ENCODE measurements around the gene OR1J1.

OR1J1 gene

GRCh38 chr9:122468735-122469134 lies 9.0 kb downstream of the OR1J1 start:
- Histone ChIP-seq H3K4me1 (ENCODE audit: control insufficient read depth, insufficient read depth, low read length) (peaks cover 6% of the 10 kb centered on the region), H3K27ac (ENCODE audit: low read depth, low read length) (no peak overlapping the region), H3K36me3 (ENCODE audit: control insufficient read depth, insufficient read depth, low read length) (no peaks in the 10 kb centered on the region), H3K9ac (ENCODE audit: low read length) (no peak overlapping the region), H3K4me3 (ENCODE audit: low read length) (no peak overlapping the region), H3K27me3 (ENCODE audit: control insufficient read depth, insufficient read depth, low read length) (no peaks in the 10 kb centered on the region)

GRCh38 chr9:122466456-122466855 lies 11.3 kb downstream of the OR1J1 start:
- H3K36me3 ChIP-seq (ENCODE audit: control insufficient read depth, insufficient read depth, low read length) = no peaks in the 10 kb centered on the region
- H3K4me3 ChIP-seq (ENCODE audit: low read length) = no peak overlapping the region
- no peak overlapping the region for H3K9ac ChIP-seq (ENCODE audit: low read length)
- no peaks in the 10 kb centered on the region for H3K27me3 ChIP-seq (ENCODE audit: control insufficient read depth, insufficient read depth, low read length)
- H3K27ac ChIP-seq (ENCODE audit: low read depth, low read length) = no peak overlapping the region
- peaks cover 6% of the 10 kb centered on the region for H3K4me1 ChIP-seq (ENCODE audit: control insufficient read depth, insufficient read depth, low read length)

- Histone ChIP-seq H3K4me3 (ENCODE audit: low read length) (peak overlapping the region; percentile 59), H3K9ac (ENCODE audit: low read length) (no peak overlapping the region), H3K27me3 (ENCODE audit: control insufficient read depth, insufficient read depth, low read length) (no peaks in the 10 kb centered on the region), H3K4me1 (ENCODE audit: control insufficient read depth, insufficient read depth, low read length) (peaks cover 6% of the 10 kb centered on the region), H3K36me3 (ENCODE audit: control insufficient read depth, insufficient read depth, low read length) (no peaks in the 10 kb centered on the region), H3K27ac (ENCODE audit: low read depth, low read length) (no peak overlapping the region)
Observed at GRCh38 chr9:122464633-122465567, 12.8 kb downstream of the OR1J1 start.

GRCh38 chr9:122463828-122464632 lies 13.7 kb downstream of the OR1J1 start:
- H3K27me3 ChIP-seq (ENCODE audit: control insufficient read depth, insufficient read depth, low read length) = no peaks in the 10 kb centered on the region
- H3K4me3 ChIP-seq (ENCODE audit: low read length) = peak overlapping the region; percentile 59
- no peak overlapping the region for H3K9ac ChIP-seq (ENCODE audit: low read length)
- no peak overlapping the region for H3K27ac ChIP-seq (ENCODE audit: low read depth, low read length)
- H3K36me3 ChIP-seq (ENCODE audit: control insufficient read depth, insufficient read depth, low read length) = no peaks in the 10 kb centered on the region
- H3K4me1 ChIP-seq (ENCODE audit: control insufficient read depth, insufficient read depth, low read length) = peaks cover 6% of the 10 kb centered on the region

- no peak overlapping the region for H3K9ac ChIP-seq (ENCODE audit: low read length)
- no peaks in the 10 kb centered on the region for H3K36me3 ChIP-seq (ENCODE audit: control insufficient read depth, insufficient read depth, low read length)
- no peaks in the 10 kb centered on the region for H3K27me3 ChIP-seq (ENCODE audit: control insufficient read depth, insufficient read depth, low read length)
- H3K4me3 ChIP-seq (ENCODE audit: low read length) = no peak overlapping the region
- no peak overlapping the region for H3K27ac ChIP-seq (ENCODE audit: low read depth, low read length)
- peaks cover 2% of the 10 kb centered on the region for H3K4me1 ChIP-seq (ENCODE audit: control insufficient read depth, insufficient read depth, low read length)
Observed at GRCh38 chr9:122457787-122458186, 19.9 kb downstream of the OR1J1 start.

GRCh38 chr9:122456123-122456522 lies 21.6 kb downstream of the OR1J1 start:
- no peaks in the 10 kb centered on the region for H3K27me3 ChIP-seq (ENCODE audit: control insufficient read depth, insufficient read depth, low read length)
- H3K9ac ChIP-seq (ENCODE audit: low read length) = no peak overlapping the region
- no peaks in the 10 kb centered on the region for H3K36me3 ChIP-seq (ENCODE audit: control insufficient read depth, insufficient read depth, low read length)
- H3K27ac ChIP-seq (ENCODE audit: low read depth, low read length) = no peak overlapping the region
- no peak overlapping the region for H3K4me3 ChIP-seq (ENCODE audit: low read length)
- H3K4me1 ChIP-seq (ENCODE audit: control insufficient read depth, insufficient read depth, low read length) = peaks cover 2% of the 10 kb centered on the region

- Histone ChIP-seq H3K36me3 (ENCODE audit: control insufficient read depth, insufficient read depth, low read length) (no peaks in the 10 kb centered on the region), H3K4me1 (ENCODE audit: control insufficient read depth, insufficient read depth, low read length) (peaks cover 2% of the 10 kb centered on the region)
Observed at GRCh38 chr9:122453677-122454135, 24.0 kb downstream of the OR1J1 start.

GRCh38 chr9:122446819-122447484 lies 30.8 kb downstream of the OR1J1 start:
- Histone ChIP-seq H3K4me3 (ENCODE audit: low read length) (no peak overlapping the region), H3K4me1 (ENCODE audit: control insufficient read depth, insufficient read depth, low read length) (no peaks in the 10 kb centered on the region), H3K36me3 (ENCODE audit: control insufficient read depth, insufficient read depth, low read length) (no peaks in the 10 kb centered on the region), H3K27me3 (ENCODE audit: control insufficient read depth, insufficient read depth, low read length) (no peaks in the 10 kb centered on the region), H3K27ac (ENCODE audit: low read depth, low read length) (no peak overlapping the region), H3K9ac (ENCODE audit: low read length) (no peak overlapping the region)

More at GRCh38 chr9:122453677-122454135, 24.0 kb downstream of the OR1J1 start:
- H3K9ac ChIP-seq (ENCODE audit: low read length) = no peak overlapping the region
- H3K27ac ChIP-seq (ENCODE audit: low read depth, low read length) = no peak overlapping the region
- H3K4me3 ChIP-seq (ENCODE audit: low read length) = no peak overlapping the region
- no peaks in the 10 kb centered on the region for H3K27me3 ChIP-seq (ENCODE audit: control insufficient read depth, insufficient read depth, low read length)

- H3K4me3 ChIP-seq (ENCODE audit: low read length) = no peak overlapping the region
- H3K27ac ChIP-seq (ENCODE audit: low read depth, low read length) = no peak overlapping the region
- H3K4me1 ChIP-seq (ENCODE audit: control insufficient read depth, insufficient read depth, low read length) = no peaks in the 10 kb centered on the region
- no peaks in the 10 kb centered on the region for H3K27me3 ChIP-seq (ENCODE audit: control insufficient read depth, insufficient read depth, low read length)
- H3K9ac ChIP-seq (ENCODE audit: low read length) = no peak overlapping the region
- H3K36me3 ChIP-seq (ENCODE audit: control insufficient read depth, insufficient read depth, low read length) = no peaks in the 10 kb centered on the region
Observed at GRCh38 chr9:122445155-122445749, 32.5 kb downstream of the OR1J1 start.

GRCh38 chr9:122444041-122444733 lies 33.5 kb downstream of the OR1J1 start:
- H3K36me3 ChIP-seq (ENCODE audit: control insufficient read depth, insufficient read depth, low read length) = no peaks in the 10 kb centered on the region
- no peak overlapping the region for H3K4me3 ChIP-seq (ENCODE audit: low read length)
- H3K4me1 ChIP-seq (ENCODE audit: control insufficient read depth, insufficient read depth, low read length) = no peaks in the 10 kb centered on the region
- H3K9ac ChIP-seq (ENCODE audit: low read length) = no peak overlapping the region
- H3K27ac ChIP-seq (ENCODE audit: low read depth, low read length) = no peak overlapping the region
- no peaks in the 10 kb centered on the region for H3K27me3 ChIP-seq (ENCODE audit: control insufficient read depth, insufficient read depth, low read length)

- Histone ChIP-seq H3K9ac (ENCODE audit: low read length) (no peak overlapping the region), H3K4me1 (ENCODE audit: control insufficient read depth, insufficient read depth, low read length) (no peaks in the 10 kb centered on the region), H3K27me3 (ENCODE audit: control insufficient read depth, insufficient read depth, low read length) (no peaks in the 10 kb centered on the region), H3K4me3 (ENCODE audit: low read length) (no peak overlapping the region), H3K27ac (ENCODE audit: low read depth, low read length) (no peak overlapping the region), H3K36me3 (ENCODE audit: control insufficient read depth, insufficient read depth, low read length) (no peaks in the 10 kb centered on the region)
Observed at GRCh38 chr9:122442568-122442967, 35.2 kb downstream of the OR1J1 start.
